Colonic mucosa (tissue), 4 donors: ENCODE results near the gene ADK. TPM values are rescaled to one million over a fixed set of nuclear protein-coding genes. Genes with fewer than 3 reads are reported as not detected.

Experiments
- DNase-seq: peaks from one replicate; pipeline ENCODE4 v3.0.0-alpha.2; 2020
- H3K27ac ChIP-seq: fragments of 200-600 bp; one replicate; pipeline ENCODE4 v1.8.0; 2021
- H3K27me3 ChIP-seq: fragments of 200-600 bp; one replicate; pipeline ENCODE4 v1.8.0; 2021
- H3K36me3 ChIP-seq: fragments of 200-600 bp; one replicate; pipeline ENCODE4 v1.8.0; 2021
- H3K4me1 ChIP-seq: fragments of 200-600 bp; one replicate; pipeline ENCODE4 v1.8.0; 2021; ENCODE audit warnings: mild to moderate bottlenecking
- H3K4me3 ChIP-seq: fragments of 200-600 bp; one replicate; pipeline ENCODE4 v1.8.0; 2021
- H3K9ac ChIP-seq, 2 donors: one replicate each; pipeline ENCODE4 v1.7.0; 2013; ENCODE audit warnings: control low read depth in 2 of 2, low read depth in 2 of 2, low read length in 2 of 2
- H3K9me3 ChIP-seq: fragments of 200-600 bp; one replicate; pipeline ENCODE4 v1.8.0; 2021
- CTCF ChIP-seq: fragments of 200-600 bp; IDR thresholded peaks from one replicate; pipeline ENCODE4 v1.8.0; 2022; ENCODE audit warnings: antibody characterized with exemption, mild to moderate bottlenecking
- intact Hi-C: fragments of 100-400 bp; cut with DNase I; formaldehyde crosslinking; loops from one replicate; pipeline ENCODE4 v1.14.1; 2022
- total RNA-seq, 2 donors: library from RNA; stranded (reverse); fragmentation: NEBNext Ultra II Directional in 1 of 2; extraction: Animal tissue kit (Norgen Biotek cat#: 25700) in 1 of 2; gene quantifications; one replicate each; pipeline ENCODE4 v1.2.1, GENCODE V29; 2021
- donor health status: healthy.
- donor health status: DM: no; HTN: no; CAD: no.
- donor health status: DM: no; HTN: no; CAD: no.

ADK gene
- total RNA-seq, 2 donors from 2014 or later, result 20.2 to 27.6 TPM

GRCh38 chr10:74544106-74544505 is 393.1 kb downstream of the ADK start:
- H3K27ac ChIP-seq, result no peak overlapping the region
- TF ChIP-seq CTCF, result no peak
- intact Hi-C loops, result no loop called here

GRCh38 chr10:74548676-74549075 is 397.7 kb downstream of the ADK start:
- H3K4me1 ChIP-seq, result no peaks in the 10 kb centered on the region
- TF ChIP-seq CTCF, result no peak
- H3K4me3 ChIP-seq, result no peak overlapping the region
- DNase-seq, result no peak
- no peak overlapping the region for H3K9ac ChIP-seq
- H3K9me3 ChIP-seq, result no peaks in the 10 kb centered on the region
- intact Hi-C loops, result no loop called here
- H3K27me3 ChIP-seq, result no peaks in the 10 kb centered on the region
- no peak overlapping the region for H3K27ac ChIP-seq
- no peaks in the 10 kb centered on the region for H3K36me3 ChIP-seq

More at GRCh38 chr10:74544106-74544505, 393.1 kb downstream of the ADK start:
- Histone ChIP-seq H3K4me3 (no peak overlapping the region), H3K4me1 (no peaks in the 10 kb centered on the region), H3K9ac (no peak overlapping the region), H3K36me3 (no peaks in the 10 kb centered on the region), H3K27me3 (no peaks in the 10 kb centered on the region), H3K9me3 (no peaks in the 10 kb centered on the region)
- no peak for DNase-seq

- no peak for DNase-seq
- TF ChIP-seq CTCF, result no peak
- no peaks in the 10 kb centered on the region for H3K36me3 ChIP-seq
- H3K9ac ChIP-seq, result no peak overlapping the region
- no peaks in the 10 kb centered on the region for H3K9me3 ChIP-seq
- intact Hi-C loops, result no loop called here
- no peak overlapping the region for H3K4me3 ChIP-seq
- H3K27me3 ChIP-seq, result no peaks in the 10 kb centered on the region
- H3K4me1 ChIP-seq, result no peaks in the 10 kb centered on the region
- H3K27ac ChIP-seq, result no peak overlapping the region
Observed at GRCh38 chr10:74556072-74556705, 405.2 kb downstream of the ADK start.

GRCh38 chr10:74557098-74557497 is 406.1 kb downstream of the ADK start:
- no peaks in the 10 kb centered on the region for H3K27me3 ChIP-seq
- intact Hi-C loops, result no loop called here
- H3K9me3 ChIP-seq, result no peaks in the 10 kb centered on the region
- no peak overlapping the region for H3K4me3 ChIP-seq
- no peak overlapping the region for H3K27ac ChIP-seq
- no peak for DNase-seq
- no peak overlapping the region for H3K9ac ChIP-seq
- no peaks in the 10 kb centered on the region for H3K4me1 ChIP-seq
- no peak for TF ChIP-seq CTCF
- H3K36me3 ChIP-seq, result no peaks in the 10 kb centered on the region

- intact Hi-C loops, result no loop called here
- no peaks in the 10 kb centered on the region for H3K36me3 ChIP-seq
- DNase-seq, result no peak
- no peaks in the 10 kb centered on the region for H3K4me1 ChIP-seq
- no peak overlapping the region for H3K27ac ChIP-seq
- no peak overlapping the region for H3K9ac ChIP-seq
- TF ChIP-seq CTCF, result no peak
- no peaks in the 10 kb centered on the region for H3K9me3 ChIP-seq
- no peaks in the 10 kb centered on the region for H3K27me3 ChIP-seq
- no peak overlapping the region for H3K4me3 ChIP-seq
Observed at GRCh38 chr10:74558403-74558802, 407.4 kb downstream of the ADK start.
